RWPE2 (cell line): Measurements from ENCODE around the gene RGMA.

Experiments
- ATAC-seq: fragments of 200-7000 bp; cut with Tn5 transposase; 3 replicates; pipeline ENCODE4 v1.9.1; 2021; ENCODE audit warnings: low read depth
- DNase-seq: peaks from one replicate; pipeline ENCODE4 v3.0.0-alpha.2; 2020; ENCODE audit warnings: low spot score
- H3K27ac ChIP-seq: fragments of 450-650 bp; 2 replicates; pipeline ENCODE4 v1.5.1; 2017; ENCODE audit warnings: mild to moderate bottlenecking; ENCODE audit not compliant: poor library complexity, severe bottlenecking
- H3K27me3 ChIP-seq: fragments of 250-450 bp; sonication (Bioruptor Pico); 2 replicates; pipeline ENCODE4 v1.5.1; 2021; ENCODE audit warnings: mild to moderate bottlenecking, moderate library complexity; ENCODE audit not compliant: insufficient read depth, poor library complexity, severe bottlenecking
- H3K36me3 ChIP-seq: fragments of 250-450 bp; sonication (Bioruptor Pico); 2 replicates; pipeline ENCODE4 v1.5.1; 2020; ENCODE audit warnings: low read depth, mild to moderate bottlenecking, moderate library complexity
- H3K4me1 ChIP-seq: fragments of 250-450 bp; sonication (Bioruptor Pico); 2 replicates; pipeline ENCODE4 v1.5.1; 2021; ENCODE audit warnings: mild to moderate bottlenecking, moderate library complexity; ENCODE audit not compliant: insufficient read depth, poor library complexity, severe bottlenecking
- H3K4me3 ChIP-seq: fragments of 250-450 bp; sonication (Bioruptor Pico); 2 replicates; pipeline ENCODE4 v1.5.1; 2021; ENCODE audit warnings: mild to moderate bottlenecking, moderate library complexity; ENCODE audit not compliant: severe bottlenecking
- H3K9me3 ChIP-seq: fragments of 250-450 bp; sonication (Bioruptor Pico); 2 replicates; pipeline ENCODE4 v1.5.1; 2021; ENCODE audit warnings: mild to moderate bottlenecking, moderate library complexity; ENCODE audit not compliant: severe bottlenecking
- TF ChIP-seq, protein P1 (sequence below): fragments of 450-650 bp; IDR thresholded peaks from one replicate; pipeline ENCODE4 v1.5.1; 2017; ENCODE audit warnings: mild to moderate bottlenecking, moderate library complexity; ENCODE audit not compliant: poor library complexity, severe bottlenecking

Gene RGMA

DNA sequence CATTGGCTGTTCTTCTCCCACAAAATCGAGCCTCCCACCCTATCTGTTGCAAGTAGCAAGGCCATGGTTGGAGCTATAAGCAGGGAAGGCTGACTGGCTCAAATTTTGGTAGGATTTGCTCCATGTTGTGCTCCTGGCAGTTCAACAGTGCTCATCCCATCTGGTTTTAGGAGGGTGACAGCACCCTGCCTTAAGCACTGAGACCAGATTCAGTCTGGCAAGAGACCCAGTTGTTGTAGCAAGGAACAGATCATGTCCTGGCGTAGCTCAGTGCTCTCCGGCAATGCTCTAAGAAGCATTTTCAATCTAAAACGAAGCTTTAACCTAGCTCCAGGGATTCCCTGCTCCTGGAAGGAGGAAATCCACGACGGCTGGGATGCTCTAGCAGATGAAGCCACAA is 91.2 kb downstream of the RGMA start:
- peaks cover 100% of the 10 kb centered on the region for H3K36me3 ChIP-seq

DNA sequence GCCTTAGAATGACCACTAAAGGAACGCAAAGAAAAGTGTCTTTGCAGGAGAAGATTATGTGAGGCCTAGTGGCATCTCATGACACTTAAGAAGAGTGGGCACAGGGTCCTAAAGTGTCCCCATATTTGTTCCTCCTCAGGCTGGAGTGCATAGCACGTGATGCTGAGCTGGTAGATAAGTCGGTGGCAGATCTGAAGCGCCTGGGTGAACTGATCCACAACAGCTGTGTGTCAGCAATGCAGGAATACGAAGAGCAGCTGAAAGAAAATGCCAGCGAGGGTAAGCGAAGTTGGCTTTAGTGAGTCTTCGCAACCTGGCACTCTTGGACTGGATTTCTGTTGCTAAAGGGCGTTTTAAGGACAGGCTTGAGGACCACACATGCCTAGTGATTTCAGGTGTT is 96.3 kb downstream of the RGMA start:
- DNase-seq, result no peak
- no peak overlapping the region for H3K4me3 ChIP-seq
- peaks cover 100% of the 10 kb centered on the region for H3K36me3 ChIP-seq
- H3K4me1 ChIP-seq, result no peaks in the 10 kb centered on the region
- no peak overlapping the region for H3K27ac ChIP-seq
- TF ChIP-seq, protein P1, sequence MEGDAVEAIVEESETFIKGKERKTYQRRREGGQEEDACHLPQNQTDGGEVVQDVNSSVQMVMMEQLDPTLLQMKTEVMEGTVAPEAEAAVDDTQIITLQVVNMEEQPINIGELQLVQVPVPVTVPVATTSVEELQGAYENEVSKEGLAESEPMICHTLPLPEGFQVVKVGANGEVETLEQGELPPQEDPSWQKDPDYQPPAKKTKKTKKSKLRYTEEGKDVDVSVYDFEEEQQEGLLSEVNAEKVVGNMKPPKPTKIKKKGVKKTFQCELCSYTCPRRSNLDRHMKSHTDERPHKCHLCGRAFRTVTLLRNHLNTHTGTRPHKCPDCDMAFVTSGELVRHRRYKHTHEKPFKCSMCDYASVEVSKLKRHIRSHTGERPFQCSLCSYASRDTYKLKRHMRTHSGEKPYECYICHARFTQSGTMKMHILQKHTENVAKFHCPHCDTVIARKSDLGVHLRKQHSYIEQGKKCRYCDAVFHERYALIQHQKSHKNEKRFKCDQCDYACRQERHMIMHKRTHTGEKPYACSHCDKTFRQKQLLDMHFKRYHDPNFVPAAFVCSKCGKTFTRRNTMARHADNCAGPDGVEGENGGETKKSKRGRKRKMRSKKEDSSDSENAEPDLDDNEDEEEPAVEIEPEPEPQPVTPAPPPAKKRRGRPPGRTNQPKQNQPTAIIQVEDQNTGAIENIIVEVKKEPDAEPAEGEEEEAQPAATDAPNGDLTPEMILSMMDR, result no peak
- peak; percentile 10; the same call in 1 of the 3 replicates for ATAC-seq
- no peaks in the 10 kb centered on the region for H3K9me3 ChIP-seq
- H3K27me3 ChIP-seq, result no peaks in the 10 kb centered on the region

More for the DNA sequence above, 91.2 kb downstream of the RGMA start:
- TF ChIP-seq, protein P1, result no peak
- no peak overlapping the region for H3K27ac ChIP-seq
- H3K27me3 ChIP-seq, result no peaks in the 10 kb centered on the region
- ATAC-seq, result no peak; the same call in 2 of the 3 replicates
- no peak for DNase-seq
- H3K9me3 ChIP-seq, result no peaks in the 10 kb centered on the region
- no peak overlapping the region for H3K4me3 ChIP-seq
- H3K4me1 ChIP-seq, result no peaks in the 10 kb centered on the region

DNA sequence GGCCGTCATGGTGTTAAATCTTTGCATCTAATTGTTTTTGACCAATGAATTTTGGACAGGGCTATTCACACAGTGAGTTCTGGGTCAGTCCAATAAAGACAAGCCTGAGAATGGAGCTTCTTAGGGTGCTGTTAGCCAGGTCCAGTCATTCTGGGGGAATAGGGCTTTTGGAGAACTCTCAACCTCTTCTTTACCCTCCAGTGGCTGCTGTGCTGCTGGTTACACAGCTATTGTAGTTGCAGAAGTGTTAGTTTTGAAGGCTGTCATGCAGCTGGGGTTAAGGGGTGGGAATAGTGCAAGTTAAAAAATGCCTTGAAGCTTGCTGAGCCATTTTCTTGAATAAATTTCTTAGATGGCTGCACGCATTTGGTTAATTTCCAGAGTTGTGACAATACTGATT is 99.0 kb downstream of the RGMA start:
- no peak for DNase-seq
- no peaks in the 10 kb centered on the region for H3K4me1 ChIP-seq
- no peak overlapping the region for H3K27ac ChIP-seq
- TF ChIP-seq, protein P1, result no peak
- H3K36me3 ChIP-seq, result peaks cover 100% of the 10 kb centered on the region
- H3K4me3 ChIP-seq, result no peak overlapping the region
- no peaks in the 10 kb centered on the region for H3K27me3 ChIP-seq
- no peaks in the 10 kb centered on the region for H3K9me3 ChIP-seq
- no peak for ATAC-seq

DNA sequence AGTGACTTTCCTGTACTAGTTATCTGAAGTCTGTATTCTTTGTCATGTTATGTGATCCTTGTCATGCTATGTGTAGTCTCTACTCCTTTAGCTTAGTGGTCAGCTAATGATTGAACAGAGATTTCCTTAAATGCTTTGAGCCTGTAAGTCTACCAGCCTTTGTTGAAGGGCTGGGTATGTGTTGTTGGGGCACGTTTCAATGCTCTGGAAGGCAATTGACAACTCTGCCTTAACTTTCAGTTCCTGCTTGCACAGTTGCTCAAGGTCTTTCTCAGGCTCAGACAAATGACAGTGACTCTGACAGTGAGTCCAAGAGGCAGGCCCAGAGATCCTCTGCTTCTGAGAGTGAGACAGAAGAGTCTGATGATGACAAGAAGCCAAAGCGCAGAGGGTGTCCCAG is 99.5 kb downstream of the RGMA start:
- ATAC-seq, result no peak
- H3K9me3 ChIP-seq, result no peaks in the 10 kb centered on the region
- TF ChIP-seq, protein P1, result no peak
- H3K36me3 ChIP-seq, result peaks cover 100% of the 10 kb centered on the region
- H3K27ac ChIP-seq, result no peak overlapping the region
- H3K4me1 ChIP-seq, result no peaks in the 10 kb centered on the region
- no peak for DNase-seq
- no peak overlapping the region for H3K4me3 ChIP-seq
- H3K27me3 ChIP-seq, result no peaks in the 10 kb centered on the region
